H1 (cell line): ENCODE measurements around the gene CPSF4. TPM values are rescaled to one million over a fixed set of nuclear protein-coding genes. Genes with fewer than 3 reads are reported as not detected.

Experiments
- CHD7 ChIP-seq: fragments of 300-600 bp; sonication (generic); IDR thresholded peaks from 2 replicates; pipeline ENCODE4 v1.7.1; 2012; ENCODE audit warnings: low read length, moderate library complexity, mild to moderate bottlenecking, inconsistent platforms; ENCODE audit not compliant: insufficient replicate concordance
- FOSL1 ChIP-seq: IDR thresholded peaks from 2 replicates; pipeline ENCODE4 v1.6.1; 2011; ENCODE audit warnings: mild to moderate bottlenecking, low read depth, low read length, moderate library complexity; ENCODE audit not compliant: insufficient read depth
- HDAC6 ChIP-seq: IDR thresholded peaks from one replicate; pipeline ENCODE4 v1.7.1; 2012; ENCODE audit warnings: low read depth, mild to moderate bottlenecking, inconsistent platforms, low read length, moderate library complexity
- KDM4A ChIP-seq: IDR thresholded peaks from one replicate; pipeline ENCODE4 v1.7.1; 2012; ENCODE audit warnings: low read depth, mild to moderate bottlenecking, moderate library complexity, low read length, inconsistent platforms; ENCODE audit not compliant: severe bottlenecking
- SIRT6 ChIP-seq: IDR thresholded peaks from one replicate; pipeline ENCODE4 v1.7.1; 2012; ENCODE audit warnings: low read length, inconsistent platforms
- polyA plus RNA-seq, 7 experiments: library from polyadenylated mRNA; depleted of rRNA in 3 of 7; stranded (reverse) in 5 of 7; unstranded in 2 of 7; fragments of >200 nt in 5 of 7; fragments of 200-250 nt in 2 of 7; gene quantifications; 1 replicate in 5 of 7; 2 replicates in 1 of 7; 4 replicates in 1 of 7; pipeline versions ENCODE4 v1.2.1 to v1.2.3, GENCODE V29; 2011 to 2013; ENCODE audit warnings: missing spikeins in 2 of 7, mixed read lengths in 2 of 7
- total RNA-seq: library from RNA; stranded (reverse); fragmentation: NEBNext Ultra II Directional; extraction: Animal tissue kit (Norgen Biotek cat#: 25700); gene quantifications from 2 replicates; pipeline ENCODE4 v1.2.1, GENCODE V29; 2021

Gene CPSF4
- total and polyA plus RNA-seq, 2 of the 8 experiments (the other 6 are each of a cell fraction or from before 2014, with no cell fraction given): 77.5 to 103 TPM

GRCh38 chr7:99438573-99439480 lies at the start of gene CPSF4, which contains the start of gene PTCD1 (continued):
- no peak for TF ChIP-seq CHD7
- no peak for TF ChIP-seq HDAC6
- no peak for TF ChIP-seq SIRT6
- TF ChIP-seq KDM4A: peak; percentile 39
- TF ChIP-seq FOSL1: no peak
